ENCODE data around the gene RHBDF2.

GRCh38 chr17:76446449-76447231 is 54.6 kb downstream of the RHBDF2 start:
- TF ChIP-seq EZH2 (IDR thresholded peaks at IDR 0.05) (no peak), EZH2phosphoT487 (IDR thresholded peaks at IDR 0.05) (no peak)
- TF ChIP-seq, protein P1, sequence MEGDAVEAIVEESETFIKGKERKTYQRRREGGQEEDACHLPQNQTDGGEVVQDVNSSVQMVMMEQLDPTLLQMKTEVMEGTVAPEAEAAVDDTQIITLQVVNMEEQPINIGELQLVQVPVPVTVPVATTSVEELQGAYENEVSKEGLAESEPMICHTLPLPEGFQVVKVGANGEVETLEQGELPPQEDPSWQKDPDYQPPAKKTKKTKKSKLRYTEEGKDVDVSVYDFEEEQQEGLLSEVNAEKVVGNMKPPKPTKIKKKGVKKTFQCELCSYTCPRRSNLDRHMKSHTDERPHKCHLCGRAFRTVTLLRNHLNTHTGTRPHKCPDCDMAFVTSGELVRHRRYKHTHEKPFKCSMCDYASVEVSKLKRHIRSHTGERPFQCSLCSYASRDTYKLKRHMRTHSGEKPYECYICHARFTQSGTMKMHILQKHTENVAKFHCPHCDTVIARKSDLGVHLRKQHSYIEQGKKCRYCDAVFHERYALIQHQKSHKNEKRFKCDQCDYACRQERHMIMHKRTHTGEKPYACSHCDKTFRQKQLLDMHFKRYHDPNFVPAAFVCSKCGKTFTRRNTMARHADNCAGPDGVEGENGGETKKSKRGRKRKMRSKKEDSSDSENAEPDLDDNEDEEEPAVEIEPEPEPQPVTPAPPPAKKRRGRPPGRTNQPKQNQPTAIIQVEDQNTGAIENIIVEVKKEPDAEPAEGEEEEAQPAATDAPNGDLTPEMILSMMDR (IDR thresholded peaks at IDR 0.05), result no peak

Data from neural progenitor cell (in vitro differentiated cells).